Amygdala (tissue), 56 donors: Measurements from ENCODE around the gene FBXW2.

Source experiments
- DNase-seq, 56 donors: peaks; one replicate each; lab custom pipeline; 2025; lab: John Stamatoyannopoulos, UW

The FBXW2 gene

DNA sequence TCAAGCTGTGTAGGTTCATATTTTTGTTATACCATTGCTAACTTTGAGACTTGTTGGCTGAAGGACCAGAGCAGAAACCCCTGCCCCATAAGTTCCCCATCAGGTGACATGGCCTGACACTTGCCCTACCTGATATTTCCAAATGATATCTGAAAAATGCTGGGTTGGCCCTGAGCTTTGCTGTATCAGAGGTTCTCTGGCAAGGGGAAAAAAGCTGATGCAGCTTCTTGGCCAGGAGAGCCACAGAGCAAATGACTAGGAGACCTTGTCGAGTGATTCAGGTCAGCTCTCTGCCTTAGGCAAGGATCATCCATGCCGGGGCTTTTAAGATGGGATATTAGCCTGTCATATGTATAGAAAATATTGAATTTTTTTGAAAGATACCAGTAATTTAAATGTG lies 76.0 kb downstream of the FBXW2 start:
- DNase-seq: no peak

DNA sequence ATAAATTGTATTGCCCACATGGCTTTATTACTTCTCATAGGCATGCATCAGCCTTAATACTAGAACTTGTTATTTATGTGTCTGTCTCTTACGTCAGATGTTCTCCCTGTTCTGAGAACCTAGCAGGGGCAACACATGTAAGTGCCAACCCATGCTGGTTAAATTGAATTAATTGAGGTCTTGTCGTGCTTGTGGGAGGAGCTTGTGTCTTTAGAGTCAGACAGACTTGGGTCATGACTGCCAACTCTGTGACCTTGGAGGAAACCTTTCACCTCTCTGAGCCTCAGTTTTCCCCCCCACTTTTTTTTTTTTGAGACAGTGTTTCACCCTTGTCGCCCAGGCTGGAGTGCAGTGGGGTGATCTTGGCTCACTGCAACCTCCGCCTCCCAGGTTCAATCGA lies 76.7 kb downstream of the FBXW2 start:
- DNase-seq: no peak

DNA sequence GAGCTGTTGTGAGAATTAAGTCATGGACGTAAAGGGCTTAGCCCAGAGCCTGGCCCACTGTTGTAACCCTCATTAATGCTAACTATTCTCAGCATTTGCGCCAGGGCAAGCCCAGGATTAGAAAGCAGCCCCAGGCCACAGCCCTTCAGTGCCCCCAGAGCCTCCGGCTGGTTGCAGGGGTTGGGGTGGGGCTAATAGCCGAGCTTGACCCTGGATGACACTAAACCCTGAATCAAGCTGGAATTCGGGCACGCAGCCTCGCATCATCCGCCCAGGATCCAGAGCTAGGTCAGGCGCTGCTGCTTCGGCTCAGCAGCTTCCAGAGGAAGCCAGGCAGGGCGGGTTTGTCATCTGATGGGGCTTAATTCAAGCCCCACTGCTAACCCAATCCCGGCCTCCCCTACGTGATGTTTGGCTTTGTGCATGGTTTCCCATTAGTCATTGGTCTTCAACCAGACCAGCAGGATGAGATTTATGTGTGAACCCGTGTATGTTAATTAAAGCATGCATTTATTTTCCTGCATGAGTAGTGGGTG lies 77.8 kb downstream of the FBXW2 start:
- DNase-seq: peak in 15 of 56 donors; percentile 18 to 47 (median 29)

DNA sequence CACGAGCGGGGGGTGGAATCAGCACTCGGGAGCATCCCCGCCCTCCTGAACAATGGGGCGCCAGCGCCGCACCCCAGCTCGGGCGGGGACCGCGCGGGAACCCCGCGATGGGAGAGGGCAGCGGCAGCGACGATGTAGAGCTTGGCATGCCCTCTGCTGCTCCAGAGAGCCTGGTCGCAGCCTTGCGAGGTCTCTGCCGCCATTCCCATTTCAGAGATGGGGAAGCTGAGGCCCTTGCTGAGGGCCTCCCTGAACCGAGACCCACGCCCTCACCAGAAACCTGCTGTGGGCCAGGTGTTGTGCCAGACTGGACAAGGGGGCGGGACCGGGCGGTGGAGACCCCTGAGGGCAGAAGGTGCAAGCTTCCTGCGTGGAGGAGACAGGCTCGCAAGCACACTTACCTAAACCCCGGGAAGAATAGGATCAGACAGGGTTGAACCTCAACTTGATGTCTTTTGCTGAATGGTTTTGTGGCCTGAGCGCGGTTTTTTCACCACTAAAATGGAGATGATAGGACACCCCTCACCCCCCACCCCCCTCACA lies 78.3 kb downstream of the FBXW2 start:
- DNase-seq: peak in 4 of 56 donors; percentile 54 to 60 (median 56)

DNA sequence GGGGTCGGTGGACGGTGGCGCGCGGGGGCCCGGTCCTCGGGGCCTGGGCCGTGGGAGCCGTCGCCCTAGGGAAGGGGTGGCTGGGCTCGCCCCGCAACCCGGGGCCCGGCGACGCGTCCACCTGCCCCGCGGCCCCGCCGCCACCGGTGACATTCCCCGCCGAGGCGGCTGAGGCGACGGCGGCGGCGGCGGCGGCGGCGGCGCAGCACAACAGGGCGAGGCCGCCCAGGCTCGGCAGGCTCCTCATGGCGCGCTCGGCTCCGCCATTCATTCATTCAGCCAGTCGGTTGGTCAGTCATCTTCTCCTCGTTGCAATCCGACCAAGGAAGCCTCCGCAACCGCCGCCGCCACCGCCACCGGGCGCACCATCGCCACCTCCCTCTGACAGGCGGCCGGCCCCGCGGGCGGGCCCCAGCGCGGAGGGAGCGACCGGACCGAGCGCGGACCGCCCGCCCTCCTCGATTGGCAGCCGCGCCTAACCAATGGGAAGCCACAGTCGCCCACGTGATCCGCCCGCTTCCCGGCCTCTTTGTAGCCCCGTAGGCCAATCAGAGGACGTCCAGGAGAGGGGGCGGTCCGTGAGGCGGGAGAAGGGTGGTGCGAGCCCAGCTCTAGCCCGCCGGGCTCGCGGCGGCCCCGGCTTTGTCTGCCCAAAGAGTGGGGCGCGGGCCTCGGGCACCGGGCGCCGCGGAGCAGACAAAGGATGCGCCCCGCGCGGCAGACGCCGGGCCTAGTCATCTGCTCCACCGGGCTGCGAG lies 78.9 kb downstream of the FBXW2 start, which contains the start of gene MEGF9:
MEGF9 (minus strand) TSS at position 383 of the 758 bp plus-strand sequence; CDS start at position 271, 112 bp downstream.
- peak; percentile 43 to 100 (median 98) for DNase-seq

DNA sequence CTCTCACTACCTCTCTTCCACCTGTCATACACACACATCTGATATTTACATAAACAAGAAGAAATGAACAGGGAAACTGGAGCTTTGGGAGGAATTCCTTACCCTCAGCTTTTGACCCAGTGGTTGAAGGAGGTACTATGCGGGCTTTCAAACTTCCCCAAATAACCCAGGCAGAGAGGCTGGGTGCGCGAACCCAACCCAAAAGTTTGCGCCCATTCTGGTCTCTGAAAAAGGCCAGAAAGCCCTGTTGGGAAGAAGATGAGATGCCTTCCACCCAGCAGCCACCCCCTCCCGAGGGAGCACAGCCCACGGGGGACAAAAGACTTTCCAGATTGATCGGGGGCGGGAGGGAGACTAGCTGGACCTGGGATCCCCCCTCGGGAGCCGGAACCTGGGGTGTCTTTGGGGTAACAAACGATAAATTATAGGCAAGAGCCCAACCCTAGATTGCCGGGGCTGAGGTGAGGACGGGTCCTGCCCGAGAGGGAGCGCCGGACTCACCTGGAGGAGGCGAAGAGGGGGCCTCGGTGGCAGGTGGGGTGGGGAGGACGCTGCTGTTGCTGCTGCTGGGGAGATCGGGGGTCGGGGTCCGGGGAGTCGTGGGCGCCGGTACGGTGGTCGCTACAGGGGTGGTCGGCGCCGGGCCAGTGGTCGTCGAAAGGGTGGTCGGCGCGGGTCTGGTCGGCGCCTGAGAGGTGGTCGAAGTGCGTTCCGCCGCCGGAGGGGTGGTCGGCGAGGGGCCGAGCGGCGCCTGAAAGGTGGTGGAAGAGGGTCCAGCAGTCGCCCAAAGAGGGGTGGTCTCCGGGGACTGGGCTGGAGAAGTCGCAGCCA lies 79.7 kb downstream of the FBXW2 start:
- DNase-seq: peak in 16 of 56 donors; percentile 13 to 41 (median 28)

DNA sequence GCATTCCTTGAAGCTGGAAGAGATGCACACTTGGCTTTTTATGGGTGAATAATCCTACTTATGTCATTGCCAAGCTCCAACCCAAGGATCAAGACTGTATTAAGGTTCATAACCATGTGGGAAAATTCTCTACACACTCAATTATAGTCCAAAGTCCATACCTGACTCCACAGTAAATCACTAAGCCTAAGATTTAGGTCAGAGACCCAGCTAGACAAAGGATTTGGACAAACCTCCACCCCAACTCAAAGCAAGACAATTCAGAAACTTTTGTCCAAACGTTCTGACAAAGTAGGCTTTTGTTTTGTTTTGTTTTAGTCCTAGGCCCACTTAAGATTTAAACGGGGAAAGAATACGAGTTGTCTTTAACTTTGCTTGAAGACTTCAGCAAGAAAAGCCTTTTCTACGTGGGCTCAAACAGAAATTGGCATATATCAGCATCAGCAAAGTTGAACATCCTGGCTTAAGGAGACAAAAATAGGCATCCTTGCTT lies 80.6 kb downstream of the FBXW2 start:
- no peak for DNase-seq

DNA sequence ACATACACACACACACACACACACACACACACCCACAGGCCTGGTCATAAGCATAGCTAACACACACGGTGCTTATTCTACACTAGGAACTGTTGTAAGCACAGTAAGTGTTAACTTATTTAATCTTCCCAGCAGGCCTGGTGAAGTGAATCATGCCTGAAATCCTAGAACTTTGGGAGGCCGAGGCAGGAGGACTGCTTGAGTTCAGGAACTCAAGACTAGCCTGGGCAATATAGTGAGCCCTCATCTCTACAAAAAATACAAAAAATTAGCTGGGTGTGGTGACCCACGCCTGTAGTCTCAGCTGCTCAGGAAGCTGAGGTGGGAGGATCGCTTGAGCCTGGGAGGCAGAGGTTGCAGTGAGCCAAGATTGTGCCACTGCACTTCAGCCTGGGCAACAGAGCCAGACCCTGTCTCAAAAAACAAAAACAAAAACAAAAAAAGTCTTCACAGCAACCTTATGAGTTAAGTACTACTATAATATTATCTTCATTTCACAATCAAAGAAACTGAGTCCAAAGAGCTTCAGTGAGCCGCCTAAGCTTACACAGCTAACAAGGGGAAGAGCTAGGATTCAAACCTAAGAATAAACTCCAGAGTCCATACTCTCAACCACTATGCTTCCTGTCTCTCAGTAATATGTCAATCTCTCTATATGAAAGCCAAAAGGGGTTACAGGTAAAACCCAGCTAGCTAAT lies 81.2 kb downstream of the FBXW2 start:
- DNase-seq: peak in 1 of 56 donors; percentile 16

DNA sequence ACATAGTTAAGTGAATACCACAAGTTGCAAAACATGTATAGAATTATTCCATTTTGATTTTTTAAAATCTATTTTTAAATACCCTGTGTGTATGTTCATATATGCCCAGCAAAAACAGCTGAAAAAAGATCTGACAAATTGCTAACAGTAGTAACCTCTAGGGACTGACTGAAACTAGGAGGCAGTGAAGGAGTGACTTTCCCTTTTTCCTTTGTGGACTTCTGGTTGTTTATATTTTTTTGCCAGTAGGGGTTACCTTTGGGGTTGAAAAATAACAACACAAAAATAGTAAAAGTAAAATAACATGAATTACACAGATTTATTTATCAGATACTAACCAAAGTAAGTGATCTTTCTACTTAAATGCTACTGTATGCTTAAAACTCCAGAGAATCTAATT lies 81.9 kb downstream of the FBXW2 start:
- no peak for DNase-seq

DNA sequence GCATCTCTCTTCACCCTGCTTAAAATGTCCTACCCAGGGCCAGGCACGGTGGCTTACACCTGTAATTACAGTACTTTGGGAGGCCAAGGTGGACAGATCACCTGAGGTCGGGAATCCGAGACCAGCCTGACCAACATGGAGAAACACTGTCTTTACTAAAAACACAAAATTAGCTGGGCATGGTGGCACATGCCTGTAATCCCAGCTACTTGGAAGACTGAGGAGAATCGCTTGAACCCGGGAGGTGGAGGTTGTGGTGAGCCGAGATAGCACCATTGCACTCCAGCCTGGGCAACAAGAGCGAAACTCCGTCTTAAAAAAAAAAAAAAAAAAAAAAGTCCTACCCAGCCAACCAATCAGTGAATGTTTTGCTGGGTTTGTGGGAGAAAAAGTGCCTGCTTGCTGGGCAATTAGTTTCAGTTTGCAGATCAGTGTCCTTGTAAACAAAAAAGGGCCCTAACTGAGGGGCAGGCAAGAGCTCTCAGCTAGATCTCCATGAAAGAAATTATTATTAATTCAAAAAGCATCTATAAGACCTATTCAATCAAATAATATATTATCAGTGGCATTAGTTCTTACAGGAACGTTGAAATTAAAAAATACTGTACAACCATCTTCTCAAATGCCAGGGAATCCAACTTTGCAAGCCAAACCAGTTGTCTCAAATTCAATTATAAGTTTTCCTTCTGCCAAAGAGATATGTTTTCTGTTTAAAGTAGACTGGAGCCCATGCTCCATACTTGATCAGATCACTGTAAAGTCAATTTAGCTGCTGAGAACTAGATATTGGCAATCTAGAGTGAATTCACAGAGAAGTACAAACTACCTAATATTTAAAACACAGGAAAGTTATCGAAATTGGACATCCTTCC lies 82.9 kb downstream of the FBXW2 start:
- peak in 10 of 56 donors; percentile 14 to 51 (median 32) for DNase-seq

DNA sequence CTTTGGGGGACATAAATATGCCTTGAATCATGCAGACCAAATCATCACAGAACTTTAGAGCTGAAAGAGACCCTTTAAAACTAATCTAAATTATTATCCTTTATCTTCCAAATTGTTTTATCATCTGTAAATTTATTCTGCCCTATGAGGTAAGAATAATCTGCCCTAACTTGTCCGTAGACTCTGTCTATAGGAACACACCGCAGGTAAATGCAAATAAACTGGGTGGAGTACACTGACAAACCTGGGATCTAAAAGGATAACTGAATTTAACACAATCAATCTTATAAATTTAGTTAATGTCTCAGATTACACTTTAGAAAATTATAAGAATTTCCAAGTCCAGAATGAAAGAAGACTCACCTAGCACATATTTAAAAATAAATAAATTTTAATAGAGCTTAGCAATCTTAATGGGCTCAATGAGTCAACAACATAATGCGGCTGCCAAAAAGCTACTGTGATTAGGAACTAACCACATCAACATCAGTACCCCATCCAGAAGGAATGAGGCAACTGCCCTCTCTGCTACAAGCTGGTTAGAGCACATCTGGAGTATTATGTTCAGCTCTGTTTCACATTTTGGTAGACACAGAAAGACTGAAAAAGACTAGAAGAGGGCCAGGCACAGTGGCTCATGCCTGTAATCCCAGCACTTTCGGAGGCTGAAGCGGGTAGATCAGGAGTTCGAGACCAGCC lies 84.5 kb downstream of the FBXW2 start:
- no peak for DNase-seq

DNA sequence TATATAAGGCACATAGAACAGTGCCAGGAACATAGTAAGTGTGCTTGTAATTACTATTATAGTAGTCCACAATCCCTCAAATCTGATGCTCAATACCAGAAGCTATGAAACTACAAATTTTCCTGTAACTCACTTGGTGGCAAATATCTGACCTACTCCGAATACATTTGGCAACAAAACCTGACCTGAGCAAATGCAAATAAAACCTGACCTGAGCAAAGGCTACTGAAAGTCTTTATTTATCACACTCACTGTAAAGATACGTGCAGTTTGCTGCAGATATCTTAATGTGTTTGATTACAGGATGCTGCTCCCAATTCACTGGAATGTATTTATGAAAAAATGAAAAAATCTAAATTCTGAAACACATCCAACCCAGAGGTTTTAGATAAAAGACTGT lies 86.0 kb downstream of the FBXW2 start:
- no peak for DNase-seq
